Esophagus muscularis mucosa (tissue), 4 donors: ENCODE data around the gene TBL3. TPM values are rescaled to one million over a fixed set of nuclear protein-coding genes. Genes with fewer than 3 reads are reported as not detected.
A peak's percentile ranks its signal among the peaks of the same experiment; 100 is the strongest.

Source experiments
- DNase-seq: peaks from one replicate; pipeline ENCODE4 v3.0.0-alpha.2; 2017; ENCODE audit errors: extremely low spot score
- H3K27ac ChIP-seq, 4 donors: fragments of 200-600 bp; sonication (generic); replicated peaks in 1 of 4; 1 replicate in 3 of 4; 2 replicates in 1 of 4; pipeline ENCODE4 v1.5.1; 2016 to 2019; ENCODE audit warnings: mild to moderate bottlenecking in 1 of 4
- H3K27me3 ChIP-seq, 4 donors: fragments of 200-600 bp; sonication (generic); one replicate each; pipeline versions ENCODE4 v1.5.1 to v1.6.0; 2016 to 2019
- H3K36me3 ChIP-seq, 4 donors: fragments of 200-600 bp; sonication (generic); one replicate each; pipeline ENCODE4 v1.5.1; 2016 to 2019
- H3K4me1 ChIP-seq, 4 donors: fragments of 200-600 bp; sonication (generic); one replicate each; pipeline ENCODE4 v1.5.1; 2016 to 2019
- H3K4me3 ChIP-seq, 4 donors: fragments of 200-600 bp; sonication (generic); 1 replicate in 2 of 4; 2 replicates in 2 of 4; pipeline ENCODE4 v1.5.1; 2016 to 2019; ENCODE audit warnings: mild to moderate bottlenecking in 4 of 4, moderate library complexity in 1 of 4
- H3K9me3 ChIP-seq, 4 donors: fragments of 200-600 bp; sonication (generic); 1 replicate in 3 of 4; 2 replicates in 1 of 4; pipeline ENCODE4 v1.5.1; 2016 to 2019
- EP300 ChIP-seq: sonication (generic); formaldehyde crosslinking; IDR thresholded peaks from one replicate; pipeline ENCODE4 v1.6.1; 2017; ENCODE audit warnings: antibody characterized with exemption
- POLR2A ChIP-seq: fragments of 450-650 bp; IDR thresholded peaks from one replicate; pipeline ENCODE4 v1.6.1; 2017; ENCODE audit warnings: antibody characterized with exemption, moderate library complexity, mild to moderate bottlenecking, low read depth
- POLR2AphosphoS5 ChIP-seq, 2 donors: sonication (generic); formaldehyde crosslinking; IDR thresholded peaks; one replicate each; pipeline ENCODE4 v1.6.1; 2017; ENCODE audit warnings: antibody characterized with exemption in 2 of 2
- WGBS: methylation state at CpG from one replicate; pipeline ENCODE4 v1.1.5; 2018; 5-methylcytosine and 5-hydroxymethylcytosine counted together
- intact Hi-C: fragments of 100-400 bp; cut with DNase I; formaldehyde crosslinking; loops from one replicate; pipeline ENCODE4 v1.15.1; 2023
- total RNA-seq, 4 donors: library from RNA; depleted of rRNA; stranded (reverse); fragments of >200 nt; gene quantifications; one replicate each; pipeline versions ENCODE4 v1.1.0 to v1.2.1, GENCODE V29; 2016
- TF ChIP-seq, protein P1 (sequence below), 3 experiments: fragments of 200-600 bp in 2 of 3; fragments of 450-650 bp in 1 of 3; sonication (generic) in 2 of 3; IDR thresholded peaks; one replicate each; pipeline ENCODE4 v1.5.1; 2017 to 2019; ENCODE audit warnings: antibody characterized with exemption in 3 of 3, mild to moderate bottlenecking in 2 of 3, moderate library complexity in 1 of 3

The TBL3 gene
- total RNA-seq, 4 donors from 2014 or later, result 27.0 to 42.9 (median 36.9) TPM

- no peak for DNase-seq
- Histone ChIP-seq H3K27ac (peak overlapping the region; percentile 63 to 74 (median 70)), H3K4me1 (peaks cover 50 to 79% (median 74%) of the 10 kb centered on the region in 4 donors), H3K4me3 (peak overlapping the region in 3 of 4 donors; percentile 33 to 50 (median 46)), H3K9me3 (no peaks in the 10 kb centered on the region), H3K27me3 (peaks cover 0 to 36% (median 23%) of the 10 kb centered on the region in 4 donors), H3K36me3 (peaks cover 0 to under 1% (median 0%) of the 10 kb centered on the region in 4 donors)
- intact Hi-C loops, result no loop called here
- 85% methylated on average over 12 of the region's 12 CpGs for WGBS
- TF ChIP-seq POLR2A, result no peak
- no peak for TF ChIP-seq POLR2AphosphoS5 (IDR thresholded peaks at IDR 0.05)
- TF ChIP-seq, protein P1, sequence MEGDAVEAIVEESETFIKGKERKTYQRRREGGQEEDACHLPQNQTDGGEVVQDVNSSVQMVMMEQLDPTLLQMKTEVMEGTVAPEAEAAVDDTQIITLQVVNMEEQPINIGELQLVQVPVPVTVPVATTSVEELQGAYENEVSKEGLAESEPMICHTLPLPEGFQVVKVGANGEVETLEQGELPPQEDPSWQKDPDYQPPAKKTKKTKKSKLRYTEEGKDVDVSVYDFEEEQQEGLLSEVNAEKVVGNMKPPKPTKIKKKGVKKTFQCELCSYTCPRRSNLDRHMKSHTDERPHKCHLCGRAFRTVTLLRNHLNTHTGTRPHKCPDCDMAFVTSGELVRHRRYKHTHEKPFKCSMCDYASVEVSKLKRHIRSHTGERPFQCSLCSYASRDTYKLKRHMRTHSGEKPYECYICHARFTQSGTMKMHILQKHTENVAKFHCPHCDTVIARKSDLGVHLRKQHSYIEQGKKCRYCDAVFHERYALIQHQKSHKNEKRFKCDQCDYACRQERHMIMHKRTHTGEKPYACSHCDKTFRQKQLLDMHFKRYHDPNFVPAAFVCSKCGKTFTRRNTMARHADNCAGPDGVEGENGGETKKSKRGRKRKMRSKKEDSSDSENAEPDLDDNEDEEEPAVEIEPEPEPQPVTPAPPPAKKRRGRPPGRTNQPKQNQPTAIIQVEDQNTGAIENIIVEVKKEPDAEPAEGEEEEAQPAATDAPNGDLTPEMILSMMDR (IDR thresholded peaks at IDR 0.05), result no peak
- TF ChIP-seq EP300, result no peak
These were observed 52.2 kb downstream of the TBL3 start for GRCh38 chr16:2024032-2024420.

- intact Hi-C loops, result no loop called here
- Histone ChIP-seq H3K27me3 (peaks cover 0 to 24% (median 11%) of the 10 kb centered on the region in 4 donors), H3K36me3 (peaks cover 0 to 13% (median 8%) of the 10 kb centered on the region in 4 donors), H3K27ac (no peak overlapping the region), H3K4me1 (peaks cover 44 to 79% (median 77%) of the 10 kb centered on the region in 4 donors), H3K9me3 (no peaks in the 10 kb centered on the region), H3K4me3 (no peak overlapping the region)
- WGBS, result 100% methylated on average over 4 of the region's 14 CpGs
- TF ChIP-seq POLR2A, result no peak
- TF ChIP-seq POLR2AphosphoS5 (IDR thresholded peaks at IDR 0.05), result no peak
- TF ChIP-seq, protein P1 (IDR thresholded peaks at IDR 0.05), result no peak
- no peak for DNase-seq
These were observed 53.4 kb downstream of the TBL3 start for GRCh38 chr16:2025251-2025650.

- intact Hi-C loops, result no loop called here
- H3K9me3 ChIP-seq, result no peaks in the 10 kb centered on the region
- peaks cover 0 to 16% (median 13%) of the 10 kb centered on the region in 4 donors for H3K36me3 ChIP-seq
- H3K27me3 ChIP-seq, result peaks cover 0 to 16% (median 4%) of the 10 kb centered on the region in 4 donors
- peaks cover 42 to 77% (median 73%) of the 10 kb centered on the region in 4 donors for H3K4me1 ChIP-seq
- H3K27ac ChIP-seq, result peak overlapping the region; percentile 67 to 77 (median 73)
- no peak for DNase-seq
- WGBS, result 86% methylated on average over 13 of the region's 16 CpGs
- TF ChIP-seq POLR2AphosphoS5 (IDR thresholded peaks at IDR 0.05), result no peak
- TF ChIP-seq, protein P1 (IDR thresholded peaks at IDR 0.05), result no peak
- no peak for TF ChIP-seq POLR2A
- no peak for TF ChIP-seq EP300
- H3K4me3 ChIP-seq, result peak overlapping the region; percentile 78 to 87 (median 80)
These were observed 54.1 kb downstream of the TBL3 start for GRCh38 chr16:2025878-2026460.

GRCh38 chr16:2026461-2027023, 54.7 kb downstream of the TBL3 start, which contains the start of gene NHERF2:
TSS of gene NHERF2 (plus strand) at chr16:2026902. CDS start at chr16:2027006, 104 bp downstream.
- Histone ChIP-seq H3K27ac (peak within 1 kb of the TSS; percentile 75 to 81 (median 77)), H3K27me3 (peaks cover 0 to 11% (median 0%) of the 10 kb centered on the region in 4 donors), H3K4me3 (peak within 1 kb of the TSS; percentile 78 to 87 (median 80)), H3K9me3 (no peaks in the 10 kb centered on the region), H3K4me1 (peaks cover 42 to 77% (median 73%) of the 10 kb centered on the region in 4 donors), H3K36me3 (peaks cover 0 to 22% (median 15%) of the 10 kb centered on the region in 4 donors)
- TF ChIP-seq EP300 (no peak), POLR2AphosphoS5 (IDR thresholded peaks at IDR 0.05) (no peak), POLR2A (no peak)
- TF ChIP-seq, protein P1 (IDR thresholded peaks at IDR 0.05), result no peak
- no peak for DNase-seq
- WGBS, result 35% methylated on average over 9 of the region's 59 CpGs
- intact Hi-C loops, result no loop called here
